Type B pancreatic cell (in vitro differentiated cells): ENCODE results near the gene NEDD4L. TPM values are rescaled to one million over a fixed set of nuclear protein-coding genes. Genes with fewer than 3 reads are reported as not detected.
"Not testable (repeated sequence)": the region's sequence is repeated elsewhere in the genome, so short reads cannot be mapped to it uniquely, and the experiment has no call there.

ENCODE experiments used
- DNase-seq: peaks from one replicate; pipeline ENCODE4 v3.0.0; 2021; ENCODE audit warnings: mixed read lengths; ENCODE audit not compliant: unreplicated experiment; ENCODE audit errors: extremely low spot score
- H3K27ac Mint-ChIP-seq: 2 replicates; pipeline ENCODE4 v1.8.0; 2021; ENCODE audit warnings: mild to moderate bottlenecking, mixed read lengths
- H3K27me3 Mint-ChIP-seq: 2 replicates; pipeline ENCODE4 v1.8.0; 2021; ENCODE audit warnings: mixed read lengths
- H3K36me3 Mint-ChIP-seq: 2 replicates; pipeline ENCODE4 v1.8.0; 2021; ENCODE audit warnings: mixed read lengths
- H3K4me1 Mint-ChIP-seq: one replicate; pipeline ENCODE4 v1.8.0; 2021; ENCODE audit warnings: mixed read lengths; ENCODE audit not compliant: unreplicated experiment
- H3K4me3 Mint-ChIP-seq: 2 replicates; pipeline ENCODE4 v1.8.0; 2021; ENCODE audit warnings: mild to moderate bottlenecking, mixed read lengths
- H3K9me3 Mint-ChIP-seq: 2 replicates; pipeline ENCODE4 v1.8.0; 2021; ENCODE audit warnings: mixed read lengths
- total RNA-seq: library from RNA; stranded (reverse); gene quantifications from 2 replicates; pipeline ENCODE4 v1.2.1, GENCODE V29; 2021; ENCODE audit warnings: low replicate concordance
- TF ChIP-seq, protein P1 (sequence below): fragments of 200-600 bp; sonication (generic); conservative IDR thresholded peaks from 2 replicates; pipeline ENCODE4 v1.5.0; 2021; ENCODE audit warnings: antibody characterized with exemption, mild to moderate bottlenecking

NEDD4L gene
- total RNA-seq, 1 donor from 2014 or later, result 84.7 TPM

DNA sequence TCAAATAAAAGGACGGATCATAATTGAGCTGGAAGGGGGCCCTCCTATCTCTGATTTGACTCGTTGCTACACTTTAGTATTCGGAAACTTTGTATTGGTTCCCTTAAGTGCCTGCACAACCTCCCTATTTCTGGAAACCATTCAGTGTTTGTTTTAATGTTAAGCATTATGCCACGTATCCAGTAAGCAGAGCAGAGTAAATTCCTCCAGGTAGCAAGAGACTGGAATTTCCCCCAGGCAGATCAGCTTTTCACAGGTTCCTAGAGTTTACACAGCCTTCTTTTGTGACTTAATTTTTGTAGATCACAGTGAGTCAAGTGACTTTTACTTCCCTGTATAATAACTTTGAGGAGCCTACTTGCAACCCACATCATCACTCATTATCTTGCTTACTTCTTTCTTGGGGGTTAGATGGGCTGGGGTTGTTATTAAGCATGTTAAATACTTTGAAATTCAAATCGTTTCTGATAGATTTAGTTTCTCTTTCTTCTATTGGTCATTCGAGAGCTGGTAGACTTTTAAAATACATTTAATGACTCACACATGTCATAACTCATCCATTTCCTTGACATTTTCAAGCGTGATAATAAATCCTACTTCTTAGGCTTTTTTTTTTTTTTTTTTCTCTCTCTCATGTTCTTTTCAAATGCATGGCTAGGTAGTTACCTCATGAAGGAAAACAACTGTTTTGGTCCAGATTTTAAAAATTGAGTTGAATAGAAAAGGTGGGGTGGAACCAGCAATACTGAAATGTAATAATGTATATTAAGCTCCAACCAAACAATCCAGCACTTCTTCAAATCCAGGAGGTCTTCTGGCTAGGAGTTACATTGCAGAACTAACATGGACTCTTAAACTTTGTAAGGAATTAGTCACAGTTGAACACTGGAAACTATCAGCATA lies 219.3 kb downstream of the NEDD4L start:
- Mint-ChIP-seq H3K4me1 (peaks cover 31% of the 10 kb centered on the region), H3K27ac (peak overlapping the region; percentile 92), H3K4me3 (peak overlapping the region; percentile 71), H3K9me3 (peaks cover 4% of the 10 kb centered on the region), H3K36me3 (peaks cover 7% of the 10 kb centered on the region), H3K27me3 (no peaks in the 10 kb centered on the region)
- TF ChIP-seq, protein P1, sequence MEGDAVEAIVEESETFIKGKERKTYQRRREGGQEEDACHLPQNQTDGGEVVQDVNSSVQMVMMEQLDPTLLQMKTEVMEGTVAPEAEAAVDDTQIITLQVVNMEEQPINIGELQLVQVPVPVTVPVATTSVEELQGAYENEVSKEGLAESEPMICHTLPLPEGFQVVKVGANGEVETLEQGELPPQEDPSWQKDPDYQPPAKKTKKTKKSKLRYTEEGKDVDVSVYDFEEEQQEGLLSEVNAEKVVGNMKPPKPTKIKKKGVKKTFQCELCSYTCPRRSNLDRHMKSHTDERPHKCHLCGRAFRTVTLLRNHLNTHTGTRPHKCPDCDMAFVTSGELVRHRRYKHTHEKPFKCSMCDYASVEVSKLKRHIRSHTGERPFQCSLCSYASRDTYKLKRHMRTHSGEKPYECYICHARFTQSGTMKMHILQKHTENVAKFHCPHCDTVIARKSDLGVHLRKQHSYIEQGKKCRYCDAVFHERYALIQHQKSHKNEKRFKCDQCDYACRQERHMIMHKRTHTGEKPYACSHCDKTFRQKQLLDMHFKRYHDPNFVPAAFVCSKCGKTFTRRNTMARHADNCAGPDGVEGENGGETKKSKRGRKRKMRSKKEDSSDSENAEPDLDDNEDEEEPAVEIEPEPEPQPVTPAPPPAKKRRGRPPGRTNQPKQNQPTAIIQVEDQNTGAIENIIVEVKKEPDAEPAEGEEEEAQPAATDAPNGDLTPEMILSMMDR, result no peak
- no peak for DNase-seq

DNA sequence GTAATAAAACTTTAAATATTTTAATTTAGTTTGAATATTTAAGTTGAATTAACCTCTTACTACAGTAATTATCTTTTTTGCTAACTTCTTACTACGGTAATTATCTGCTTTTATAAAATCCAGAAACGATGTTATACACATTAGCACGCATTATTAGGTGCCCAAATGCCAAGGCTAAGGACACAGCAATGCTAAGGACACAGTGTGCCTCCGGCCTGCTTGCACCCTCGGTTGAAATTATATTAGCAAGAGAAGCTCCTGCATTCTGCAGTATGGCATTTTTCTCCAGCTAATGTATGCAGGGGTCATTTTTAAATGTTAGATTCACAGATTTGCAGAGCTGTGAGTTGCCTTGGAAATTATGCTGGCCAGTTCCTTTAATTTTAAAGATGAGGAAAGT lies 220.0 kb downstream of the NEDD4L start:
- peaks cover 7% of the 10 kb centered on the region for H3K36me3 Mint-ChIP-seq

DNA sequence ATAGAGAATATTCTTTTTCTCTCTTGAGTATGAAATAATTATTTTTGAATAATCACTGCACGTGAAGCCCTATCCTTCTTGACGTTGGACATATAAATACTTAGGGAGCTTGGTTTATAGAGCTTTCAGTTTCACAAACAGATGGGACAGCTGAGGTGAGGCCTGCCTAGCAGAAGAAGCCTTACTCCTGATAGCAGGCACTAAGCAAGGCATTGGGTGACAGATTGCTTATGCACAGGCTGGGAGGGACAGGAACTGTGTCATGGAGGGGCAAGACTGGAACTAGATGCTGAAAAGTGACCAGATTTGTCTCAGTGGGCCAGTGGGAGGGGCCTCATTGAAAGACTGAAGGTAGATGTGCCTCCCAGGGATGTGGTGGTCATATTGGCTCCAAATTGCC lies 220.8 kb downstream of the NEDD4L start:
- Mint-ChIP-seq H3K4me1 (peaks cover 46% of the 10 kb centered on the region), H3K4me3 (no peak overlapping the region), H3K27me3 (no peaks in the 10 kb centered on the region), H3K27ac (peak overlapping the region; percentile 40), H3K9me3 (no peaks in the 10 kb centered on the region), H3K36me3 (peaks cover 8% of the 10 kb centered on the region)
- TF ChIP-seq, protein P1, result no peak
- DNase-seq, result no peak

More for the DNA sequence above, 220.0 kb downstream of the NEDD4L start:
- Mint-ChIP-seq H3K27ac (no peak overlapping the region), H3K27me3 (no peaks in the 10 kb centered on the region), H3K9me3 (peaks cover 4% of the 10 kb centered on the region), H3K4me1 (peaks cover 39% of the 10 kb centered on the region), H3K4me3 (no peak overlapping the region)
- no peak for DNase-seq
- TF ChIP-seq, protein P1, result no peak

DNA sequence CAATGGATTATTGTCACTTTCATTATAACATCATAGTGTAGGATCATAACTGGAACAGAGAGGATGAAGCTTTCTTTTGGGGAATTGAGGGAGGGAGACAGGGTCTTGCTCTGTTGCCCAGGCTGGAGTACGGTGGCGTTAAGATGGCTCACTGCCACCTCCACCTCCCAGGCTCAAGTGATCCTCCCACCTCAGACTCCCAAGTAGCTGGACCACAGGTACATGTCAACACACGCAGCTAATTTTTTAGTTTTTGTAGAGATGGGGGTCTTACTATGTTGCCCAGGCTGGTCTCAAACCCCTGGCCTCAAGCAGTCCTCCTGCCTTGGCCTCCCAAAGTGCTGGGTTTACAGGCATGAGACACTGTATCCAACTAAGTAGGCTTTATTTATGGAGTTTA lies 221.5 kb downstream of the NEDD4L start:
- not testable (repeated sequence) for DNase-seq, H3K27me3 Mint-ChIP-seq, H3K4me3 Mint-ChIP-seq, H3K9me3 Mint-ChIP-seq
- peaks cover 53% of the 10 kb centered on the region for H3K4me1 Mint-ChIP-seq
- peak overlapping the region; percentile 40 for H3K27ac Mint-ChIP-seq
- H3K36me3 Mint-ChIP-seq, result peaks cover 12% of the 10 kb centered on the region

DNA sequence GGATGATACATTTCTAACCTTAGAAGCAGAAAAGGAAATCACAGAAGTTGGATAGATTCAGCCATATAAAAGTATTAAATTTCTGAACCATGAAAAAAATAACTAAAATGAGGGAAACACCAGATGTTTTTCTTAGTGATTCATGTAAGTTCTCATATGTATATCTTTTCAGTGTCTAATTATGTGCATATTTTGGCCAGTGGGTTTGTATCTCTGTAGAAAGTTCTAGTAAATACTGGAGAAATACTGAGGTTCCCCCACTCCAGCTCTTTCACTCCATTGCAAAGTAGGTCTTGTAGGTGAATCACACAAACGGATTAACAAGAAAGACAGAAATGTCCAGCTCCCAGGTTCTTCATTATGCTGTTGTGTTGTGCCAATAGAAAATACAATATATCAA lies 222.3 kb downstream of the NEDD4L start:
- H3K36me3 Mint-ChIP-seq, result peaks cover 9% of the 10 kb centered on the region

DNA sequence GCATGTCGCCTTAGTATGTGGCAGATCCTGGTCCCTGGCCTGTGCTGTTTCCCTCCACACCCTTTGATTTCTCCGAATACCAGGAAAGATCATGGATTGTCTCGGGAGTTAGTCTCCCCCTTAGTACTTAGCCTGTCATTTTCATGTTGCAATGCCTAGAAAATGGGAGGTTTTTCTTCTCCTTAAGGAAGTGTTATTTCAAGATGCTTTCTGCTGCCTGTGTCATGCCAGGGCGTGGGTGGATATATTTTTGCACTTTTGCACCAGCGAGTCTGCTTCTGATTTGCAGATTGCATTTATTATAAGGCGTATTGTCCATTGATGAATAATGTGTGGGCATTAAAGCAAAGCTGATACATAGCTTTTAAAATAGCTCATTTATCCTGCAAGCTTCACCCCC lies 223.5 kb downstream of the NEDD4L start:
- H3K27me3 Mint-ChIP-seq, result no peaks in the 10 kb centered on the region
- H3K27ac Mint-ChIP-seq, result peak overlapping the region; percentile 24
- H3K4me1 Mint-ChIP-seq, result peaks cover 54% of the 10 kb centered on the region
- no peaks in the 10 kb centered on the region for H3K9me3 Mint-ChIP-seq
- peaks cover 9% of the 10 kb centered on the region for H3K36me3 Mint-ChIP-seq
- H3K4me3 Mint-ChIP-seq, result no peak overlapping the region
- TF ChIP-seq, protein P1, result no peak
- no peak for DNase-seq

More for the DNA sequence above, 222.3 kb downstream of the NEDD4L start:
- no peak for DNase-seq
- Mint-ChIP-seq H3K4me1 (peaks cover 54% of the 10 kb centered on the region), H3K27me3 (no peaks in the 10 kb centered on the region), H3K4me3 (no peak overlapping the region), H3K9me3 (no peaks in the 10 kb centered on the region), H3K27ac (peak overlapping the region; percentile 17)
- TF ChIP-seq, protein P1, result no peak
